Pancreas (tissue), 10 donors: Measurements from ENCODE around the gene BAHCC1. TPM values are rescaled to one million over a fixed set of nuclear protein-coding genes. Genes with fewer than 3 reads are reported as not detected.
"Not testable (repeated sequence)": the region's sequence is repeated elsewhere in the genome, so short reads cannot be mapped to it uniquely, and the experiment has no call there.

Experiments
- ATAC-seq, 4 donors: fragments of 200-7000 bp; cut with Tn5 transposase; one replicate each; pipeline versions ENCODE4 v1.8.0 to v1.9.1; 2020; ENCODE audit warnings: mild to moderate bottlenecking in 4 of 4, moderate library complexity in 4 of 4
- DNase-seq, 6 donors: peaks; one replicate each; pipeline ENCODE4 v3.0.0-alpha.2; 2020
- FAIRE-seq: peaks from 2 replicates; lab custom pipeline; 2012; peaks lifted over from hg19 to GRCh38; lab: Jason Lieb, UNC
- H3K27ac ChIP-seq, 4 donors: fragments of 200-600 bp; sonication (generic); 1 replicate in 3 of 4; 2 replicates in 1 of 4; pipeline versions ENCODE4 v1.5.0 to v1.8.0; 2020
- H3K27me3 ChIP-seq, 4 donors: fragments of 200-600 bp; one replicate each; pipeline ENCODE4 v1.8.0; 2021
- H3K36me3 ChIP-seq, 3 donors: fragments of 200-600 bp; sonication (generic) in 1 of 3; one replicate each; pipeline versions ENCODE4 v1.5.0 to v1.8.0; 2020 to 2021
- H3K4me1 ChIP-seq, 3 donors: fragments of 200-600 bp; one replicate each; pipeline ENCODE4 v1.8.0; 2021
- H3K4me3 ChIP-seq, 4 donors: fragments of 200-600 bp; sonication (generic) in 2 of 4; one replicate each; pipeline versions ENCODE4 v1.5.0 to v1.8.0; 2020 to 2021
- H3K9me3 ChIP-seq, 4 donors: fragments of 200-600 bp; one replicate each; pipeline ENCODE4 v1.8.0; 2021
- CTCF ChIP-seq, 4 donors: fragments of 200-600 bp; sonication (generic) in 3 of 4; IDR thresholded peaks; one replicate each; pipeline versions ENCODE4 v1.5.0 to v1.8.0; 2021; ENCODE audit warnings: antibody characterized with exemption in 4 of 4
- WGBS, 2 donors: extraction: QIAGEN DNeasy Blood & Tissue Kit; methylation state at CpG; one replicate each; pipeline ENCODE4 v1.1.7; 2013; 5-methylcytosine and 5-hydroxymethylcytosine counted together
- intact Hi-C, 3 donors: fragments of 100-400 bp; cut with DNase I; formaldehyde crosslinking; loops; one replicate each; pipeline versions ENCODE4 v1.11.1 to v1.14.2; 2022
- polyA plus RNA-seq, 2 donors: library from polyadenylated mRNA; stranded (reverse); fragments of 200-250 nt; gene quantifications; one replicate each; pipeline ENCODE4 v1.2.3, GENCODE V29; 2013
- total RNA-seq, 6 donors: library from RNA; stranded (reverse); fragmentation: NEBNext Ultra II Directional in 4 of 6; extraction: Animal tissue kit (Norgen Biotek cat#: 25700) in 4 of 6; gene quantifications; one replicate each; pipeline versions ENCODE4 v1.2.1 to v1.2.4, GENCODE V29; 2021 to 2023
- donor health status: healthy with polysubstance abuse.
- donor health status: DM: no; HTN: no; CAD: no; lungs with moderate emphysema.
- donor health status: DM: no; HTN: no; CAD: no.
- donor health status: control.
- donor health status: control.
- donor health status: Bipolar disorder and iron deficiency.
- donor health status: DM: yes; HTN: yes; CAD: no.
- donor health status: DM: no; HTN: no; CAD: no.
- donor health status: DM: no; HTN: no; CAD: no.
- donor health status: DM: yes; HTN: yes; CAD: no.

BAHCC1 gene
- total and polyA plus RNA-seq, 8 donors, result 8.0 to 24.1 (median 10.5) TPM

GRCh38 chr17:81424151-81425017, 29.1 kb downstream of the BAHCC1 start:
- Histone ChIP-seq H3K4me1 (peaks cover 45 to 61% (median 55%) of the 10 kb centered on the region in 3 donors), H3K4me3 (no peak overlapping the region), H3K27me3 (no peaks in the 10 kb centered on the region), H3K27ac (peak overlapping the region in 1 of 4 donors; percentile 88), H3K9me3 (no peaks in the 10 kb centered on the region), H3K36me3 (no peaks in the 10 kb centered on the region)
- WGBS, 2 donors, result 91% methylated on average over 5 of the region's 5 CpGs
- DNase-seq (no peak), ATAC-seq (no peak), FAIRE-seq (no peak)
- intact Hi-C loops, result no loop called here
- TF ChIP-seq CTCF (IDR thresholded peaks at IDR 0.05), result no peak

- not testable (repeated sequence) for FAIRE-seq
These were observed 29.8 kb downstream of the BAHCC1 start for GRCh38 chr17:81425041-81425440.

GRCh38 chr17:81425716-81426392, 30.6 kb downstream of the BAHCC1 start:
- FAIRE-seq, ATAC-seq, H3K27me3 ChIP-seq, H3K4me3 ChIP-seq, H3K9me3 ChIP-seq, H3K27ac ChIP-seq, intact Hi-C loops, H3K36me3 ChIP-seq, DNase-seq: not testable (repeated sequence)
- 90 to 93% methylated on average over 4 of the region's 4 CpGs for WGBS, 2 donors
- peaks cover 41 to 62% (median 52%) of the 10 kb centered on the region in 3 donors for H3K4me1 ChIP-seq

More at GRCh38 chr17:81425041-81425440, 29.8 kb downstream of the BAHCC1 start:
- H3K4me3 ChIP-seq, ATAC-seq, DNase-seq, H3K27me3 ChIP-seq, H3K9me3 ChIP-seq, H3K27ac ChIP-seq, intact Hi-C loops, H3K36me3 ChIP-seq: not testable (repeated sequence)
- peaks cover 47 to 66% (median 58%) of the 10 kb centered on the region in 3 donors for H3K4me1 ChIP-seq

- no peak for FAIRE-seq
- Histone ChIP-seq H3K4me3 (no peak overlapping the region), H3K9me3 (no peaks in the 10 kb centered on the region), H3K36me3 (no peaks in the 10 kb centered on the region), H3K27me3 (no peaks in the 10 kb centered on the region), H3K4me1 (peaks cover 34 to 55% (median 45%) of the 10 kb centered on the region in 3 donors), H3K27ac (no peak overlapping the region)
- DNase-seq, result no peak
- ATAC-seq, result no peak
- WGBS, 2 donors, result 72 to 75% methylated on average over 21 to 22 of the region's 22 CpGs
- intact Hi-C loops, result no loop called here
- no peak for TF ChIP-seq CTCF (IDR thresholded peaks at IDR 0.05)
These were observed 31.3 kb downstream of the BAHCC1 start for GRCh38 chr17:81426393-81427172.

GRCh38 chr17:81427173-81428120, 32.2 kb downstream of the BAHCC1 start:
- H3K4me3 ChIP-seq, result no peak overlapping the region
- ATAC-seq (peak; percentile 65 to 78 (median 72)), FAIRE-seq (no peak), DNase-seq (peak; percentile 84 to 95 (median 86))
- H3K9me3 ChIP-seq, result no peaks in the 10 kb centered on the region
- intact Hi-C loops, result no loop called here
- no peaks in the 10 kb centered on the region for H3K36me3 ChIP-seq
- peak overlapping the region; percentile 29 to 75 (median 68) for H3K27ac ChIP-seq
- H3K4me1 ChIP-seq, result peaks cover 31 to 54% (median 43%) of the 10 kb centered on the region in 3 donors
- 20 to 25% methylated on average over 40 to 41 of the region's 41 CpGs for whole genome bisulfite sequencing, 2 donors
- H3K27me3 ChIP-seq, result no peaks in the 10 kb centered on the region
- no peak for TF ChIP-seq CTCF (IDR thresholded peaks at IDR 0.05)
